Stimulated activated naive CD4-positive, alpha-beta T cell treated with Interleukin-2 at 50 U/mL for 16 hours (primary cell): ENCODE data around the gene TECTB.

Source experiments
- DNase-seq: peaks from one replicate; lab custom pipeline; 2025; lab: John Stamatoyannopoulos, UW

TECTB gene

DNA sequence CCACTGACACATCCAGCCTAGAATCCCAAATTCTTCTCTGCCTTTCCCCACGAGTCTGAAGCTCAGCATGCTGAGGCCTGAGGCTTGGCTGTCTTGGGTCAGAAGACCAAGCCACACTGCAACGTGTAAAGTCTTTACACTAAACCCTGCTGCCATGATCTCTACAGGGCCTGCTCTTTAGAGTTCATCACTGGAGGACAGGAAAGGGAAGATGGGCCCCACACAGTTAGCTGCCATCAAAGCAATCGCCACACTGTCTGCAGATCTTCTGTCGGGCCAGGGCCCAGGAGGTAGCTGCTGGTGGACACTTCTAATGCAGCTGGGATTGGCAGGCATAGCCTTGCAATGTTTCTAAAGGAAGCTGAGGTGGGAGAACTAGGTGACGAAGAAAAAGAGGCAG is 8.4 kb upstream of the TECTB start:
- no peak for DNase-seq

- no peak for DNase-seq
These were observed 7.5 kb upstream of the TECTB start for GRCh38 chr10:112275512-112276245.

DNA sequence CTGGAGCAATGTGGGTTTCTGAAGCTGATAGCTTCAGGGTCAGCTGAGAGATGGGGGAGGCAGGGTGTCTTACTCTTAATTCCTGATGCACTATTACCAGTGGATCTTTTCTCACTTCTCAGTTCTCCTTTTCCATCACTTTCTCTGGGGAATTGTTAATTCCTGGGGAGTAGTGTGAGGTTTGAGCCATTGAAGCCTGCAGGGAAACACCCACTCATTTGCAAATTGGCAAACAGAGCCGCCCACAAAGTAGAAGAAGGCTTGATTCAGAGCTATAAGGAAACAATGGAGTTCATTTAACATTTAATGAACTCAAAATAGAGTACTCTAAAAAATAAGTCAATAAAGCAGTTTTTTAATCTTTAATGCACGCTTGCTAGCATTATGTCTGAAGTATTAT is 4.3 kb upstream of the TECTB start:
- no peak for DNase-seq

- DNase-seq: no peak
These were observed 3.8 kb upstream of the TECTB start for GRCh38 chr10:112279433-112279832.

DNA sequence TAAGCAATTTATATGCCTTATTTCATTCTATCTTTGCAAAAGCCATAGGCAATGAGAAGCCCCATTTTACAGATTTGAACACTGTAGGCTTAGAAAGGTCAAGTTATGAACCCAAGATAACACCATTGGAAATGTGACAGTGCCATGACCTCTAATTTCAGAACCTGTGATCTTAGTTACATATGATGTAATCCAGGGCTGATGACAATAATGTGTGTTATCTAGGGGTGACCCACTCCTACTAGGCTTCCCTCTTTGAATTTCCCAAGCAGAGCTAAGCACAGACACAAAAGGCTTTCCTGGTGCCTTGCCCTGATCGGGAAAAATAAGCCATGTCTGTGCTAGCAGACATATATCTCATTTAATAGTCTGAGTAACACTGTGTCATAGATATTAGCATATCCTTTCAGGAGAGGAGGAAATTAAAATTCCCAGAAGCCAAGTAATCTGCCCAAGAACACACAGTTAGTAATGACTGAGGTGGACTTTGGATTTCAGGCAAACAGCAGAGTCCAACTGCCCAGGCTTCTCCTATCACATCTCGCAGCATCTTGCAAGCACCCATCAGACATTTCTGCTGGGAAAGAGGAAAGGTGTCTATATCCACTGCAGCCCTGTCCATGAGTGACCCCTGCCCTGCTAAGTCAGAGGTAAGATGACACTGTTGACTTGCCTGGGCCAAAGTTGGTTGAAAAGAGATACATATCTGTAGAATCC is 2.8 kb upstream of the TECTB start:
- DNase-seq: no peak

DNA sequence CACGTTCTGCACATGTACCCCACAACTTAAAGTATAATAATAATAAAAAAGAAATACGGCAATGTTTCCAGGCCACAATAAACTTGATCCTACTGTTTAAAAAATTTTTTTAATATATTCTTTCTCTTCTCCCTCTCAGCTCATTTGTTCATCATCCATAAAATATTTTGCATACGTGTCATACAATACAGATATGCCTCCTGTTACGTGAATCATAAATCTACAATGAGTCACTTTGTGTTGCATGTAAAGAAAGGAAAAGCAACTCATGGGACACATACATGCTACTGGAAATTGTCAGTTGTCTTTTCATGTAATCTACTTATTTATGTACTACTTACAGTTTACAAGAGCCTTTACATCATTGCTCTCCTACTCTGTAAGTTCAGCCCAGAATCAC is 1.1 kb upstream of the TECTB start:
- DNase-seq: no peak

- DNase-seq: no peak
These were observed 3.9 kb downstream of the TECTB start for GRCh38 chr10:112286837-112287818.

DNA sequence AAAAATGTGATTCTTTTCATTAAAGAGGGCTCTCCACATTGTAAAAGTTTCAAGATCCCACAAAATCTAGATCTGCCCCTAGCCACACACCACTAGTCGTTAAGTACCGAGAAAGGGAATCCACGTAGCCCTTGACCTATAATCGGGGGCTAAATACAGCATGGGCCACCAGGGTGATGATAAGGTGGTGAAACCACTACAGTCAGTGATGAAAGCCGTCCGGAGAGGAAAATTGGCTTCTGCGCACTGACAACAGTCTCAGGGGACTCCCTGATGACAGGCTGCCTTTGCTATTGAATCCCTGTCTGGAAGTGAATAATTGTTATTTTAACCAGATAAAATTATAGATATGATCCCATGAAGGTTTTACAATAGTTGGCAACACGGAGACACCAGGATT is 4.6 kb downstream of the TECTB start:
- no peak for DNase-seq

- DNase-seq: no peak
These were observed 5.3 kb downstream of the TECTB start for GRCh38 chr10:112288486-112288885.

GRCh38 chr10:112289373-112290053 is 6.3 kb downstream of the TECTB start:
- DNase-seq: no peak

- no peak for DNase-seq
These were observed 6.8 kb downstream of the TECTB start for GRCh38 chr10:112290054-112290373.

DNA sequence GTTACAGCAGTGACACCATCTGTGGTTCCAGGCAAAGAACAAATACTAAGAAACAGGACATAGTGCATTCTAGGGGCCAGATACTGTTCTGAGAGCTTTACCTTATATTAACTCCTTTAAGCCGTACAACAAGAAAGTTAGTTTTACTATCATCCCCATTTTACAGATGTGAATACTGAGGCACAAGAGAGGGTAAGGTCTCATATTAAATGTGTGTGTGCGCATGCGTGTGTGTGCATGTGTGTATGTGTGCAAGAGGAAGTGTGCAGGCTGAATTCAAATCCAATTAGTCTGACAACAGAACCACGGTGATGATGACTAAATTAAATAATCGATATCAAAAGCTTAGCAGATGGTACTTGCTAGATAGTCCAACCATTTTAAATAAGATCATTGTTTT is 11.0 kb downstream of the TECTB start:
- no peak for DNase-seq

- no peak for DNase-seq
These were observed 12.9 kb downstream of the TECTB start for GRCh38 chr10:112295853-112296830.

- no peak for DNase-seq
These were observed 13.7 kb downstream of the TECTB start for GRCh38 chr10:112296908-112297331.

DNA sequence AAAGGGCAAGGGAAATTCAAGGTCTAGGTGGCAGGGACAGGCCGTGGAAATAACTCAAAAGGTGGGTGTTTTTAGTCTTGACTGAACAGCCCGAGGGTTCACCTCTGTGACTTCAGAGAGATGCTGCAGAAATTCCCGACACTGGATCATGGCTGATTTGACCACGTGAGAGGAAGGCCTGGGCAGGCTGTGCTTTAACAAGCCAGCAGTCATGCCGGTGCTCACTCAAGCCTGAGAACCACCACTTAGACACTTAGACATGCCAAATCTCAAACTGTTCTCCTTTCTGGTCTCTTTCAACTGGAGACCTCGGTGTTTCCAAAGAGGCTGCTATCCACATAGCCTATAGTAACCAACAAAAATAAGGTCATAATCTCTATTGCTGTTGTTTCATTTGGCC is 15.4 kb downstream of the TECTB start:
- DNase-seq: no peak

GRCh38 chr10:112299456-112299855 is 16.3 kb downstream of the TECTB start:
- no peak for DNase-seq

DNA sequence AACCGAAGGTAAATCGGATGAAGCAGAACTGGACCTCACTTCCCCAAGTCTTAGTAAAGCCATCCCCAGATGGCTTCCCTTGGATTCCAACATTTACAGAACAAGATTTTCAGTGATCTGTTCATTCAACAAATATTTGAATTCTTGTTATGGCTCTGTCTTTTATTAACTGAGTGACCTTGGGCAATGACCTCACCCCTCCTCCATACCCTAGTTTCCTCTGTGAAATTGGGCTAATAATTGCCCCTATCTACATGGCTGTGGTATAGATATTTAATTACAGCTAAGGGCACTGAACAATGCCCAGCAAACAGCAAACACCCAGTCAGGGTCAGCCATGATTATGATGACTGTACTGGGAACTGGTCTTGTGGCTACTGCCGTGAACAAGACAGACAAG is 19.1 kb downstream of the TECTB start:
- no peak for DNase-seq

GRCh38 chr10:112303528-112303927 is 20.3 kb downstream of the TECTB start:
- DNase-seq: no peak

DNA sequence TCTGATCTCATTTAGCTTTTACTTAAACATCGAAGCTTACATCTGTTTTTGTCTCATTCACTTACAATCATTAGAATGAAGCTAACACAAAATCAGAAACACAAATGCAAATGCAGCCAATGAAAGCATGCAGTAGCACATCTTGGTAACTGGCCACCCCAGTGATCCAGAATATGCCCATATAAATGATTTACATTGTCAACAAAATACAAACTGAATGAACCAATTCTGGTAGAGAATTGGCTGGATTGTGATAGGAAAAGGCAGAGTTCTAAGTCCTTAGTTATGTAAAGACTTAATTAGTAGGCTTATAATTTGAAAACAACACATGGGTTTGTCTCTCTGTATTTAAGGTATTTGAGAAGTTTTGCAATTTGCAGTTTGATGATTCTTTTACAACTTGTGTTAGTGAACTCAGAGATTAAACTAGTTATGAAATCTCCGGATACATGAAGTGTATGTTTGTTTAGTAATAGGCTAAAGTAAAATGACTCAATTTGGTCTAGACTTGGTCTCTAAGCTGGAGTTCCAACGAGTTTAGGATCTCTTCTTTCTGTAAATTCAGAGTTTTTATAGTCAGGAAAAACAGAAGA is 21.2 kb downstream of the TECTB start:
- DNase-seq: no peak

DNA sequence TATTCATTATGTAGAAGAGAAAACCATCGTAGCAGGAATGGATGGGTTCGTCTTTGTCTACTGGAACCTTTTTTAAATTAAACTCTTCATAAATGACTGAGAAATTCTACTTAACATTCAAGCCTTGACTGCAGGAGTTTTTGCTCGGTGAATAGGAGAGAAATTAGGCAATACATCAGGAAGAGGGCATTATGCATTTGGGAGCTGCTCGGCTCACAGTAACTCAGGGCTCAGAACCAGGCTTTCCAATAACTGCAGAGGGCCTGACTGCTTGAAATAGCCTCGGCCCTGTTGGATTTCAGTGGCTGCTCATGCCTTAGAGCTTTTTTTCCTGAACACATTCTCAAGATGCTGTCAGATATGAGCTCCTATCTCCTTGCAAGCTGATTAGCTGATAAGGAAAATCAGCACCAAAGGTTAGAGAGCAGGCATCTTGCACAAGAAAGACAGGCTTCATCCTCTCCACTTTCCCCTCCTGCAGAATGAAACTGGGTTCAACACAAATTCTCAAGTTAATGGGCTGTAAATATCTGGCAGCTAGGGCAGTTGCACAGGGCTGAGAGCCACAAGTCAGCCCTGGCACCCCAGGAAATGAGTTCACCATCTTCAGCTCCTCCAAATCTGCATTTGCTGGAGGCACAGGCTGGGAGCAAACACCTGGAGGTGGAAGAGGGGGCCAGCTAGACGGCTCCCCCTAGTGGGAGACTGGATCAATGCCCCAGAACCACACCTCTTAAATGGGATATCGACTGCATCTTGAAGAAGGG is 24.3 kb downstream of the TECTB start:
- no peak for DNase-seq
